Measurements from ENCODE around the gene TFF2. TPM values are rescaled to one million over a fixed set of nuclear protein-coding genes. Genes with fewer than 3 reads are reported as not detected.

The TFF2 gene
- total RNA-seq, 1 donor from 2014 or later, result not detected

DNA sequence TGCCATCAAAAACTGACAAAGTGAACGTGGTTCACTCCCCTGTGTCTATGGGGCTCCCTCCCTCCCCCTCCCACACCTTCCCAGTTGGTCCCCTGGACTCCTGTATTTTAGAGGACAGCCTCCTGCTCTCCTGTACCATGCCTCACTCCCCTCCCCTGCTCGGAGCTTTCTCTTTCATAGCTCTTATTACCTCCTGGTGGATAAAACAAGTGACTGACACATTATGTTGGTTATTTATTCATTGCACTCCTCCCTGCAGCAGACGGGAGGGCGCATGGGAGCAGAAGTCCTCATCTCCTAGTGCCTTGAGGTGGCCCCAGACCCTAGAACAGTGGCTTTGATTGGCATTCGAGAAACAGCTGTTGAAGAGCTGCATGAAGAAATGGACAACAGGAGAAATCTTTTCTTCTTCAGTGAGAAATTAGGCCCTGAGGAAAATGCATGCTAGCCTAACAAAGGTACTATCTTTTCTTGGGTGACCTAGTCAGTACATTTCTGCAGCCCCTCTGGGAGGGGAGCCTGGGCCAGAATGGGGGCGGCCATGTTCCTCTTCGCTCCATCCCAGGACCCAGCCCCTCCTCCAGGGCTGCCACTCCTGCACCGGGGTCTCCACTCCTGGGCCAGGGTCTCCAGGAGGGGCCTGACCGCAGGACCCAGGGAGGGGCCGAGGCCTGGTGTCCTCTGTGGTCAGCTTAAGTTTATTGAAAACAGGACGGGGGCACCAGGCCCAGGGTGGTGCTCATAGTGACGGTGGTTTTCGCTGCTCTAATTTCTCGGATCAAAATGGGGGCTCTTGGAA lies 16.8 kb upstream of the TFF2 start:
- intact Hi-C loops (cut with micrococcal nuclease), result no loop called here

DNA sequence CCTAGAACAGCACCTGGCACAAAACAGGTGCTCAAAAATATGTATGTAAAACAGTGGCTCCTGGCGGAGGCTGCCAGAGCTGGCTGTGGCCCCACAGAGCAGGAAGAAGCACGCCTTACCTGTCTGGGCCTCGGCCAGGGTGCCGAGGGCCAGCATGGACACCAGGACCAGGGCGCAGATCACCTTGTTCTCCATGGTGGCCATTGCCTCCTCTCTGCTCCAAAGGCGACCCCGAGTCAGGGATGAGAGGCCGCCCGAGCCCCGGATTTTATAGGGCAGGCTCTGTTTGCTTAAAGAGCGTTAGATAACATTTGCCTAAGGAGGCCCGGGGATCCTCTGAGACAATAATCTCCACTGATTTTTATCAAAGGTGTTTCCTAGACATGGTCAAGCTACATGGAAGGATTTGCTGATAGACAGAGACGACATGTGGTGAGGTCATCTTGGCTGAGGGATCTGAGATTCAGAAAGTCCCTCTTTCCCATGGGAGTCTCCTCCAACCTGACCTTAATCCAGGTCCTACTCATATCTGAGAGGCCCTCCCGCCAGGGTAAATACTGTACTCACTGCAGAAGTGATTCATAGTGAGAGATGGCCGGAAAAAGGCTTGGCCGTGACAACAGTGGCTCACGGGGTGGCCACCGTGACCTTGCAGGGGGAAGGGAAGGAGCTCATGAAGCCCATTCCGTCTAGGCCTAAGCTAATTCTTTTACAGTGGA lies 15.7 kb upstream of the TFF2 start, which contains the start of gene TFF1:
TSS of gene TFF1 (minus strand) at position 244 of the 719 bp plus-strand sequence. CDS start at position 204, 40 bp downstream.
- intact Hi-C loops (cut with micrococcal nuclease), result no loop called here

DNA sequence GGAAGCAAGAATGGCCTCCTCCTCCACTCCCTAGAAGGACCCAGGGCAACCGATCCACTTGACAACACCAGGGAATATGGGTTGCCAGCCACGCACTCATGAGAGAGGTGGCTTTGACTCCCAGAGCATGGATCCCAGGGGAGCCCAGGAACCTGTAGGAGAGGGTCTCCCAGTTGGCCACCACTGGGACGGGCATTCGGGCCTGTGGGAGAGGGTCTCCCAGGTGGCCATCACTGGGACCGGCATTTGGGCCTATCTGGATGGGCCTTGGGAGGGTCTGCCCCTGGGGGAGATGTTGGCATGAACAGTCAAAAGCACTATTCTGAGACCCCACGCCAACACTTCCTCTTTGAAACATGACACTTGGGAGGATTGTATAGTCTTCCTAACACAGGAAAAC lies 15.0 kb upstream of the TFF2 start:
- intact Hi-C loops (cut with micrococcal nuclease), result no loop called here

- intact Hi-C loops (cut with micrococcal nuclease), result no loop called here
These were observed 13.6 kb upstream of the TFF2 start for GRCh38 chr21:42364304-42364865.

- intact Hi-C loops (cut with micrococcal nuclease), result no loop called here
These were observed 12.5 kb upstream of the TFF2 start for GRCh38 chr21:42363312-42363711.

- intact Hi-C loops (cut with micrococcal nuclease), result no loop called here
These were observed 11.9 kb upstream of the TFF2 start for GRCh38 chr21:42362700-42363099.

- intact Hi-C loops (cut with micrococcal nuclease), result no loop called here
These were observed 11.4 kb upstream of the TFF2 start for GRCh38 chr21:42362198-42362597.

DNA sequence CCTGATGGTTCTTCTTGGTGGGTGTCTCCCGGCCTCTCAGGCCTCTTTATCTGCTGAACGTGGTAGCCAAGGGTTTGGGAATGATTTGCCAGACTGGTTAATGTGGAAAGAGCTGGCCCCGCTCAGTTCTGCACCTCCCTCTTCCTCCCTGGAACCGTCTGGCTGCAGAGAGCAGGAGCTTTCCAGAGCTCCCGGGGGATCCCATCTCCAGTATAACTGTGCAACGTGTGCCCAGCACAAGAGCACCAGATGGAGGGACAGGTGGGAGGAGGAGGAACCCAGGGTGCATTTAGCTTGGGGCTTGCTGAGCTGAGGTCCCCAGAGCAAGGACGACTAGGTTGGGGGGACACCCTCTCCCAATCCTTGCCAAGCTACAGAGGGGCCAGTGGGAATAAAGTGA lies 10.5 kb upstream of the TFF2 start:
- intact Hi-C loops (cut with micrococcal nuclease), result no loop called here

DNA sequence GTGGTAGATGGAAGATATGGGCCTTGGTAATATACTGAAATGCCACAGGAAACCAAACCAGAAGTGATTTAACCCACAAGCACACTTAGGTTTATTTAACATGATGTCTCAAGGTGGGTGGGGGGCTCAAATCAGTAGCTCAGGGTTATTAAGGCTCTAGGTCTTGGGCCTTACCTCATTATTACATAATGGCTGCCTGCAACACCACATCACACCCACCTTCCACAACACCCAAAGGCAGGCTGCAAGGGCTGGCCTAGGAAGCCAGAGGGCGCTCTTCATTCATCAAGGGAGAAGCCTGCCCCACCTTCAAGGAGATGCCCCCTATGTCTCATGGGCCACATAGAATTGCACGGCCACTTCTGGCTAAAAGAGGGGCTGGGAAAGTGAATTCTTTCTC lies 9.5 kb upstream of the TFF2 start:
- intact Hi-C loops (cut with micrococcal nuclease), result loop anchor here (1.0 kb wide), 1 partner anchor 22 kb away; no protein-coding TSS in a partner anchor

- intact Hi-C loops (cut with micrococcal nuclease), result no loop called here
These were observed 8.1 kb upstream of the TFF2 start for GRCh38 chr21:42358937-42359336.

GRCh38 chr21:42358261-42358660 lies 7.5 kb upstream of the TFF2 start:
- intact Hi-C loops (cut with micrococcal nuclease), result no loop called here

GRCh38 chr21:42357307-42357706 lies 6.5 kb upstream of the TFF2 start:
- intact Hi-C loops (cut with micrococcal nuclease), result no loop called here

DNA sequence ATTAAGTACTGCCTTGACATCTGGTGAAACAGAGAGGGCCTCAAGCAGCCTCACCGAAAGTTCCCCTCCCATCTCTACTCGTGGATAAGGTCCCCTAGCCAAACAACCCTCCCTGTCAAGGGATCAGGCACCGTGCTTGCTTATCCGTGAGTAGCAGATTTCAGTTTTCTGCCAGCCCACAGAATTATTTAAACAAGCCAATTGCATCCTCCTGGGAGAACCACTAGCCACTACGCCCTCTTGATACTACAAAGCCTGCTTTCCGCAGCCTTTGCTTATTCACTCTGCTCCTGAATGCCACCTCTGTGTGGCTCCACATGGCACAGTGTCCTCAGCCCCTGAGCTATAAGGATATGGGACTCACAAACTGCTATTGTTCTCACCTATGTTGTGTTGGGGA lies 5.9 kb upstream of the TFF2 start:
- intact Hi-C loops (cut with micrococcal nuclease), result no loop called here

DNA sequence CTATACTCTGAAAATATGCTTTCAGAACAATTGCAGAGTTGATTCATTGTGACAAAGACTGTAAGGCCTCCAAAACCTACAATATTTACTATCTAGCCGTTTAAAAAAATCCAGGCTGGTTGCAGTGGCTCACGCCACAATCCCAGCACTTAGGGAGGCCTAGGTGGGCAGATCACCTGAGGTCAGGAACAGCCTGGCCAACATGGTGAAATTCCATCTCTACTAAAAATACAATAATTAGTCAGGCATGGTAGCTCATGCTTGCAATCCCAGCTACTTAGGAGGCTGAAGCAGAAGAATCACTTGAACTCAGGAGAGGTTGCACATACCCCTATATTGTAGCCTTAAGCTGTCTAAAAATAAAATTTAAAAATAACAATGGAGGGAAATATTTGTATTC lies 5.3 kb upstream of the TFF2 start:
- intact Hi-C loops (cut with micrococcal nuclease), result no loop called here

DNA sequence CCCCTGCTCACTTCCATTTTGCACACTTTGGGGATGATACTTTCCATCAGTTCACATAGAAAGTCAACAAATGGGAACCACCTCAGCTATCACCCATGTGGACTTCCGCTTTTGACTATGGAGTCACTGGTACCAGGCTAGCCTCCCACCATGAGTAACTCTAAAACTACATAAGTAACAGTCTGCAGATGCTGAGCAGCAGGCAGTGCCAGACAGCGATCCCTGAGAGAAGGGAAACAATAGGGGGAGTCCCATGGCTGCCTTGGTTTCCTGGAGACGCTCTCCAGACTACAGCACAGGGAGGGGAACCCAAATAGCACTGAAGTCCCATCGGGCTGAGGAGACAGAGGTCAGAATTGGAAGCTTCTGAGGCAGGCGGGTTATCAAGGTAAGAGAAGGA lies 2.8 kb upstream of the TFF2 start:
- intact Hi-C loops (cut with micrococcal nuclease), result no loop called here

GRCh38 chr21:42352441-42353095 lies 1.8 kb upstream of the TFF2 start:
- intact Hi-C loops (cut with micrococcal nuclease), result no loop called here

GRCh38 chr21:42351626-42352440 lies 1.0 kb upstream of the TFF2 start:
- intact Hi-C loops (cut with micrococcal nuclease), result no loop called here

GRCh38 chr21:42350318-42350910 lies 380 bp downstream of the TFF2 start:
- intact Hi-C loops (cut with micrococcal nuclease), result no loop called here

- intact Hi-C loops (cut with micrococcal nuclease), result no loop called here
These were observed 1.1 kb downstream of the TFF2 start for GRCh38 chr21:42349420-42350317.

DNA sequence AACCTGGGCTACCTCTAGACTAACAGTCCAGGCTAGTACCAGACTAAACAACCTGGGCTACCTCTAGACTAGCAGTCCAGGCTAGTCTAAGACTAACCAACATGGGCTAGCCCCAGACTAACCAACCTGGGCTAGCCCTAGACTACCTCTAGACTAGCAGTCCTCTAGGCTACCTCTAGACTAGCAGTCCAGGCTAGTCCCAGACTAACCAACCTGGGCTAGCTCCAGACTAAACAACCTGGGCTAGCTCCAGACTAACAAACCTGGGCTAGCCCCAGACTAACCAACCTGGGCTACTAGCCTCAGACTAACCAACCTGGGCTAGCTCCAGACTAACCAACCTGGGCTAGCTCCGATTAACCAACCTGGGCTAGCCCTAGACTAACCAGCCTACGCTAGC lies 2.0 kb downstream of the TFF2 start:
- intact Hi-C loops (cut with micrococcal nuclease), result no loop called here
